ENCODE data around the gene EDA. TPM values are rescaled to one million over a fixed set of nuclear protein-coding genes. Genes with fewer than 3 reads are reported as not detected.

Gene EDA
- total and polyA plus RNA-seq, 10 of the 15 experiments (the other 5 are each of a cell fraction or from before 2014, with no cell fraction given), result 0.06 TPM; not detected in 9

GRCh38 chrX:69968950-69969349 is 353.0 kb downstream of the EDA start (continued):
- TF ChIP-seq ETV6 (conservative IDR thresholded peaks at IDR 0.05 in 1 of 2, IDR thresholded peaks at IDR 0.05 in 1 of 2; ENCODE audit: borderline replicate concordance in 1 of 2, low read depth in 1 of 2), result no peak
- TF ChIP-seq E2F4 (IDR thresholded peaks at IDR 0.05; ENCODE audit: low read depth, low read length), result no peak
- no peak for TF ChIP-seq NFXL1 (IDR thresholded peaks at IDR 0.05; ENCODE audit: borderline replicate concordance)
- TF ChIP-seq SP1 (IDR thresholded peaks at IDR 0.05; ENCODE audit: low read depth, low read length), result no peak

- H3K9me3 ChIP-seq (replicated peaks; ENCODE audit: control insufficient read depth, insufficient read depth, low read length), result no peaks in the 10 kb centered on the region
- no peaks in the 10 kb centered on the region for H4K20me1 ChIP-seq (ENCODE audit: control insufficient read depth, insufficient read depth)
- WGBS (ENCODE audit: insufficient coverage, insufficient replicate concordance, low lambda C conversion rate, missing lambda C conversion rate), result 81% methylated on average over 1 of the region's 1 CpG
- no peaks in the 10 kb centered on the region for H3K27me3 ChIP-seq (replicated peaks in 1 of 2; ENCODE audit: control insufficient read depth in 2 of 2, insufficient read depth in 2 of 2, low read length in 1 of 2)
- BruUV-seq (replicated peaks), result no TSS peak
- no peak for TF ChIP-seq E2F4 (IDR thresholded peaks at IDR 0.05; ENCODE audit: low read depth, low read length)
- no peak for TF ChIP-seq SIX5 (IDR thresholded peaks at IDR 0.05; ENCODE audit: low read depth, low read length, severe bottlenecking)
- TF ChIP-seq ZSCAN29 (IDR thresholded peaks at IDR 0.05), result no peak
- no peak for TF ChIP-seq HDGF (IDR thresholded peaks at IDR 0.05)
- FAIRE-seq (no peak), DNase-seq (ENCODE audit: low read depth, low spot score) (no peak), ATAC-seq (no peak)
- no peak overlapping the region for H2AFZ ChIP-seq (ENCODE audit: control insufficient read depth, low read depth, low read length)
- H3K4me2 ChIP-seq (ENCODE audit: control insufficient read depth, insufficient read depth), result no peak overlapping the region
- intact Hi-C loops (cut with micrococcal nuclease; ENCODE audit: unreplicated experiment), result no loop called here
- H3K27ac ChIP-seq (ENCODE audit: control insufficient read depth, insufficient read depth), result no peak overlapping the region
- H3K79me2 ChIP-seq (ENCODE audit: control insufficient read depth, insufficient read depth, low read length), result no peaks in the 10 kb centered on the region
- CTCF ChIA-PET, result no interaction called here
- H3K36me3 ChIP-seq (ENCODE audit: control insufficient read depth in 2 of 2, insufficient read depth in 2 of 2, low read length in 1 of 2), result no peaks in the 10 kb centered on the region
- no peaks in the 10 kb centered on the region for H3K4me1 ChIP-seq (ENCODE audit: control insufficient read depth, insufficient read depth, low read length)
- SMC1A ChIA-PET (ENCODE audit: uncharacterized antibody, unreplicated experiment), result no interaction called here
- POLR2A ChIA-PET, result no interaction called here
- RAD21 ChIA-PET (ENCODE audit: unreplicated experiment), result no interaction called here
- in situ Hi-C loops (cut with MboI), result no loop called here
- no peak overlapping the region for H3K9ac ChIP-seq (ENCODE audit: control insufficient read depth, insufficient read depth, low read length)
- no peak overlapping the region for H3K4me3 ChIP-seq
Measured at GRCh38 chrX:69969460-69969859, 353.5 kb downstream of the EDA start.
